H7 (cell line): ENCODE results near the gene KL. TPM values are rescaled to one million over a fixed set of nuclear protein-coding genes. Genes with fewer than 3 reads are reported as not detected.

Source experiments
- DNase-seq: peaks from one replicate; pipeline ENCODE4 v3.0.0; 2012
- H3K27me3 ChIP-seq: 2 replicates; pipeline ENCODE4 v1.6.0; 2011; ENCODE audit warnings: mild to moderate bottlenecking, low read length; ENCODE audit not compliant: control insufficient read depth, insufficient read depth
- H3K36me3 ChIP-seq: replicated peaks from 2 replicates; pipeline ENCODE4 v1.5.1; 2011; ENCODE audit warnings: low read length; ENCODE audit not compliant: control insufficient read depth, insufficient read depth
- H3K4me3 ChIP-seq: 2 replicates; pipeline ENCODE4 v1.5.1; 2011; ENCODE audit warnings: low read depth, mild to moderate bottlenecking, control low read depth, low read length, moderate library complexity; ENCODE audit not compliant: insufficient read depth
- total RNA-seq: library from RNA; depleted of rRNA; stranded (reverse); fragments of >200 nt; shearing (Covaris generic); gene quantifications from 2 replicates; pipeline ENCODE4 v1.2.3, GENCODE V29; 2014

Gene KL
- total RNA-seq, 1 experiment from 2014 or later, result not detected

GRCh38 chr13:33112766-33113165 lies 96.5 kb downstream of the KL start:
- Histone ChIP-seq H3K27me3 (no peaks in the 10 kb centered on the region), H3K36me3 (no peaks in the 10 kb centered on the region; the same call in 1 of the 2 replicates), H3K4me3 (no peak overlapping the region)
- DNase-seq, result no peak

- H3K36me3 ChIP-seq, result no peaks in the 10 kb centered on the region; the same call in 1 of the 2 replicates
- no peaks in the 10 kb centered on the region for H3K27me3 ChIP-seq
- no peak overlapping the region for H3K4me3 ChIP-seq
- DNase-seq, result no peak
Measured at GRCh38 chr13:33114146-33114545, 97.9 kb downstream of the KL start.

GRCh38 chr13:33115274-33115673 lies 99.1 kb downstream of the KL start:
- H3K27me3 ChIP-seq, result no peaks in the 10 kb centered on the region
- H3K4me3 ChIP-seq, result no peak overlapping the region
- DNase-seq, result no peak
- H3K36me3 ChIP-seq, result no peaks in the 10 kb centered on the region; the same call in 1 of the 2 replicates
